Measurements from ENCODE around the gene ANKRD24. TPM values are rescaled to one million over a fixed set of nuclear protein-coding genes. Genes with fewer than 3 reads are reported as not detected.
"Not testable (repeated sequence)": the region's sequence is repeated elsewhere in the genome, so short reads cannot be mapped to it uniquely, and the experiment has no call there.

ANKRD24 gene
- total RNA-seq, 1 experiment from 2014 or later, result 0.33 TPM

DNA sequence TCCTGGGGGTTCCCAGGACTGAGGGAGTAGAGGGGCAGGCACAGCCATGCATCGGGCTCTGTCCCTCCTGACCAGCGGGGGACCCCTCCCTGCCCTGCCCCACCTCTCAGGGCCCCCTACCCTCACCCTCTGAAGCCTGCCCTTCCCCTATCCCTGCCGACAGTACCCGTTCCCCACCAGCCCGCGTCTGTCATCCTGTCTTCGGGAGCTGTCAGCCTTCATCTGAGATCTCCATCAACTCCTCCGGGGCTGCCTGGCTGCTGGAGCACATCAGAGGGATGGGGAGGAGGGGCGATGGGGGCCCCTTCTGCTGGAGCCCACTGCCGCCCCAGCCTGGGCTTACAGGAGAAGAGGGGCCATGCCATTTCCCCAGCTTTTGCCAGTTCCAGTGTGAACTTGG lies 90.4 kb downstream of the ANKRD24 start:
- Histone ChIP-seq H3K9me3 (ENCODE audit: low read length) (no peaks in the 10 kb centered on the region), H3K4me1 (ENCODE audit: insufficient read depth, low read length) (no peaks in the 10 kb centered on the region), H3F3A (ENCODE audit: low read length, unreplicated experiment) (no peaks in the 10 kb centered on the region), H3K27me3 (ENCODE audit: low read length) (no peaks in the 10 kb centered on the region), H3K9me2 (replicated peaks; ENCODE audit: low read length) (no peaks in the 10 kb centered on the region), H3K4me2 (ENCODE audit: low read length) (no peak overlapping the region), H3K4me3 (ENCODE audit: low read length) (no peak overlapping the region), H3K9ac (ENCODE audit: low read length) (no peak overlapping the region), H2AFZ (ENCODE audit: low read length) (no peak overlapping the region), H4K20me1 (ENCODE audit: low read length) (no peaks in the 10 kb centered on the region), H3K36me3 (ENCODE audit: low read depth, low read length) (peaks cover 2% of the 10 kb centered on the region; the same call in 1 of the 2 replicates), H3K79me2 (ENCODE audit: low read length) (no peaks in the 10 kb centered on the region), H3K27ac (ENCODE audit: low read length) (no peak overlapping the region)
- no peak for ATAC-seq
- intact Hi-C loops (cut with micrococcal nuclease), result no loop called here
- ChIA-PET CTCF (no interaction called here), POLR2A (ENCODE audit: unreplicated experiment) (no interaction called here)
- no TSS peak for BruUV-seq (replicated peaks)
- no peak for DNase-seq
- TF ChIP-seq EZH2phosphoT487 (IDR thresholded peaks at IDR 0.05; ENCODE audit: borderline replicate concordance, low read length) (no peak), EZH2 (IDR thresholded peaks at IDR 0.05; ENCODE audit: low read length, unreplicated experiment) (no peak)
- TF ChIP-seq, protein P1, sequence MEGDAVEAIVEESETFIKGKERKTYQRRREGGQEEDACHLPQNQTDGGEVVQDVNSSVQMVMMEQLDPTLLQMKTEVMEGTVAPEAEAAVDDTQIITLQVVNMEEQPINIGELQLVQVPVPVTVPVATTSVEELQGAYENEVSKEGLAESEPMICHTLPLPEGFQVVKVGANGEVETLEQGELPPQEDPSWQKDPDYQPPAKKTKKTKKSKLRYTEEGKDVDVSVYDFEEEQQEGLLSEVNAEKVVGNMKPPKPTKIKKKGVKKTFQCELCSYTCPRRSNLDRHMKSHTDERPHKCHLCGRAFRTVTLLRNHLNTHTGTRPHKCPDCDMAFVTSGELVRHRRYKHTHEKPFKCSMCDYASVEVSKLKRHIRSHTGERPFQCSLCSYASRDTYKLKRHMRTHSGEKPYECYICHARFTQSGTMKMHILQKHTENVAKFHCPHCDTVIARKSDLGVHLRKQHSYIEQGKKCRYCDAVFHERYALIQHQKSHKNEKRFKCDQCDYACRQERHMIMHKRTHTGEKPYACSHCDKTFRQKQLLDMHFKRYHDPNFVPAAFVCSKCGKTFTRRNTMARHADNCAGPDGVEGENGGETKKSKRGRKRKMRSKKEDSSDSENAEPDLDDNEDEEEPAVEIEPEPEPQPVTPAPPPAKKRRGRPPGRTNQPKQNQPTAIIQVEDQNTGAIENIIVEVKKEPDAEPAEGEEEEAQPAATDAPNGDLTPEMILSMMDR (conservative IDR thresholded peaks at IDR 0.05; ENCODE audit: low read depth, low read length), result no peak

DNA sequence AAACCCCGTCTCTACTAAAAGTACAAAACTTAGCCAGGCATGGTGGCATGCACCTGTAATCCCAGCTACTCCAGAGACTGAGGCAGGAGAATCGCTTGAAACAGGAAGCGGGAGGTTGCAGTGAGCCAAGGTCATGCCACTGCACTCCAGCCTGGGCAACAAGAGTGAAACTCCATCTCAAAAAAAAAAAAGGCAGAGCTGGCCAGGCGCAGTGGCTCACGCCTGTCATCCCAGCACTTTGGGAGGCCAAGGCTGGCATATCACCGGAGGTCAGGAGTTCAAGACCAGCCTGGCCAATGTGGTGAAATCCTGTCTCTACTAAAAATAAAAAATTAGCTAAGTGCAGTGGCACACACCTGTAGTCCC lies 91.8 kb downstream of the ANKRD24 start:
- POLR2A ChIA-PET (ENCODE audit: unreplicated experiment), result not testable (repeated sequence)

More for the DNA sequence above, 91.8 kb downstream of the ANKRD24 start:
- H3K27ac ChIP-seq (ENCODE audit: low read length); H3K27me3 ChIP-seq (ENCODE audit: low read length); H4K20me1 ChIP-seq (ENCODE audit: low read length); CTCF ChIA-PET; H3K9me3 ChIP-seq (ENCODE audit: low read length); H3K36me3 ChIP-seq (ENCODE audit: low read depth, low read length); H2AFZ ChIP-seq (ENCODE audit: low read length); H3K9ac ChIP-seq (ENCODE audit: low read length); DNase-seq; H3F3A ChIP-seq (ENCODE audit: low read length, unreplicated experiment); intact Hi-C loops (cut with micrococcal nuclease); H3K4me2 ChIP-seq (ENCODE audit: low read length); H3K4me3 ChIP-seq (ENCODE audit: low read length); BruUV-seq (replicated peaks); ATAC-seq; H3K9me2 ChIP-seq (replicated peaks; ENCODE audit: low read length); H3K79me2 ChIP-seq (ENCODE audit: low read length); H3K4me1 ChIP-seq (ENCODE audit: insufficient read depth, low read length): not testable (repeated sequence)

Other genes starting within 250 kb of the ANKRD24 start
- not detected in 2 replicates for gene NMRK2, start 249.6 kb upstream of the ANKRD24 start, total RNA-seq (2014; rRNA removed)
- gene DAPK3, start 211.6 kb upstream of the ANKRD24 start, total RNA-seq (2014; rRNA removed), result 94.2 and 155 TPM in 2 replicates
- 1,124 and 1,170 TPM in 2 replicates for gene EEF2, start 197.2 kb upstream of the ANKRD24 start, total RNA-seq (2014; rRNA removed)
- gene PIAS4, start 175.0 kb upstream of the ANKRD24 start, total RNA-seq (2014; rRNA removed), result 21.0 and 26.5 TPM in 2 replicates
- 16.7 and 40.2 TPM in 2 replicates for gene ZBTB7A, start 115.8 kb upstream of the ANKRD24 start, total RNA-seq (2014; rRNA removed)
- 229 and 360 TPM in 2 replicates for gene MAP2K2, start 58.6 kb upstream of the ANKRD24 start, total RNA-seq (2014; rRNA removed)
- not detected in 2 replicates for gene CREB3L3, start 29.1 kb upstream of the ANKRD24 start, total RNA-seq (2014; rRNA removed)
- 18.0 and 20.8 TPM in 2 replicates for gene SIRT6, start 126 bp upstream of the ANKRD24 start, total RNA-seq (2014; rRNA removed)
- gene EBI3, start 46.8 kb downstream of the ANKRD24 start, total RNA-seq (2014; rRNA removed), result not detected in 2 replicates
- 33.1 and 45.6 TPM in 2 replicates for gene YJU2, start 64.4 kb downstream of the ANKRD24 start, total RNA-seq (2014; rRNA removed)
- gene SHD, start 96.6 kb downstream of the ANKRD24 start, total RNA-seq (2014; rRNA removed), result 0.11 TPM in 1 of 2 replicates, not detected in the other
- gene TMIGD2, start 119.7 kb downstream of the ANKRD24 start, total RNA-seq (2014; rRNA removed), result not detected in 2 replicates
- gene FSD1, start 121.9 kb downstream of the ANKRD24 start, total RNA-seq (2014; rRNA removed), result 8.7 and 11.3 TPM in 2 replicates
- gene STAP2, start 156.1 kb downstream of the ANKRD24 start, total RNA-seq (2014; rRNA removed), result 71.1 and 72.6 TPM in 2 replicates
- 5.6 and 10.9 TPM in 2 replicates for gene MPND, start 160.9 kb downstream of the ANKRD24 start, total RNA-seq (2014; rRNA removed)
- 59.8 and 71.1 TPM in 2 replicates for gene SH3GL1, start 217.9 kb downstream of the ANKRD24 start, total RNA-seq (2014; rRNA removed)
- 48.9 and 59.8 TPM in 2 replicates for gene CHAF1A, start 220.0 kb downstream of the ANKRD24 start, total RNA-seq (2014; rRNA removed)